ENCODE results near the gene RUFY4.
"Not testable (repeated sequence)": the region's sequence is repeated elsewhere in the genome, so short reads cannot be mapped to it uniquely, and the experiment has no call there.

The RUFY4 gene

GRCh38 chr2:218091746-218092145, 22.7 kb downstream of the RUFY4 start:
- H3K4me3 ChIP-seq (ENCODE audit: low read depth, low read length): no peak overlapping the region
- no peak for TF ChIP-seq CTCF (IDR thresholded peaks at IDR 0.05; ENCODE audit: low read depth, low read length)

GRCh38 chr2:218093879-218094278, 24.8 kb downstream of the RUFY4 start:
- no peak overlapping the region for H3K4me3 ChIP-seq (ENCODE audit: low read depth, low read length)
- TF ChIP-seq CTCF (IDR thresholded peaks at IDR 0.05; ENCODE audit: low read depth, low read length): no peak

GRCh38 chr2:218095853-218096252, 26.8 kb downstream of the RUFY4 start:
- no peak for TF ChIP-seq CTCF (IDR thresholded peaks at IDR 0.05; ENCODE audit: low read depth, low read length)
- no peak overlapping the region for H3K4me3 ChIP-seq (ENCODE audit: low read depth, low read length)

GRCh38 chr2:218097975-218098374, 28.9 kb downstream of the RUFY4 start:
- TF ChIP-seq CTCF (IDR thresholded peaks at IDR 0.05; ENCODE audit: low read depth, low read length): no peak
- no peak overlapping the region for H3K4me3 ChIP-seq (ENCODE audit: low read depth, low read length)

- not testable (repeated sequence) for H3K4me3 ChIP-seq (ENCODE audit: low read depth, low read length)
Measured at GRCh38 chr2:218108834-218109233, 39.8 kb downstream of the RUFY4 start.

GRCh38 chr2:218121789-218122188, 52.7 kb downstream of the RUFY4 start:
- H3K4me3 ChIP-seq (ENCODE audit: low read depth, low read length): not testable (repeated sequence)

- not testable (repeated sequence) for H3K4me3 ChIP-seq (ENCODE audit: low read depth, low read length)
Measured at GRCh38 chr2:218122286-218122685, 53.2 kb downstream of the RUFY4 start.

GRCh38 chr2:218123986-218124385, 54.9 kb downstream of the RUFY4 start:
- TF ChIP-seq CTCF (IDR thresholded peaks at IDR 0.05; ENCODE audit: low read depth, low read length): no peak
- no peak overlapping the region for H3K4me3 ChIP-seq (ENCODE audit: low read depth, low read length)

GRCh38 chr2:218125095-218125494, 56.0 kb downstream of the RUFY4 start:
- no peak for TF ChIP-seq CTCF (IDR thresholded peaks at IDR 0.05; ENCODE audit: low read depth, low read length)
- no peak overlapping the region for H3K4me3 ChIP-seq (ENCODE audit: low read depth, low read length)
